Neural cell (in vitro differentiated cells): ENCODE results near the gene LGALS3. TPM values are rescaled to one million over a fixed set of nuclear protein-coding genes. Genes with fewer than 3 reads are reported as not detected.

Experiments used
- H2AFZ ChIP-seq: fragments of 200-600, 300-800 bp; sonication (generic), shearing (Covaris generic); 2 replicates; pipeline ENCODE4 v1.6.0; 2014; ENCODE audit warnings: low read depth, mild to moderate bottlenecking, antibody characterized with exemption, low read length, moderate library complexity
- H3F3A ChIP-seq: fragments of 200-600 bp; shearing (Covaris generic); 2 replicates; pipeline ENCODE4 v1.6.1; 2016; ENCODE audit warnings: mild to moderate bottlenecking, moderate library complexity, mixed read lengths, antibody characterized with exemption, low read length; ENCODE audit not compliant: insufficient read depth, poor library complexity, severe bottlenecking
- H3K27ac ChIP-seq: fragments of 200-600, 300-800 bp; sonication (generic), shearing (Covaris generic); 2 replicates; pipeline ENCODE4 v1.5.1; 2014; ENCODE audit warnings: mild to moderate bottlenecking, low read length, moderate library complexity
- H3K27me3 ChIP-seq: fragments of 300-800, 200-600 bp; sonication (generic), shearing (Covaris generic); 2 replicates; pipeline ENCODE4 v1.6.0; 2014; ENCODE audit warnings: mild to moderate bottlenecking, low read depth, low read length, moderate library complexity; ENCODE audit not compliant: insufficient read depth
- H3K36me3 ChIP-seq: fragments of 300-800, 200-600 bp; sonication (generic), shearing (Covaris generic); 2 replicates; pipeline ENCODE4 v1.5.1; 2014; ENCODE audit warnings: mild to moderate bottlenecking, antibody characterized with exemption, low read length, moderate library complexity; ENCODE audit not compliant: insufficient read depth
- H3K4me2 ChIP-seq: fragments of 300-800, 200-600 bp; sonication (generic), shearing (Covaris generic); 2 replicates; pipeline ENCODE4 v1.6.0; 2014; ENCODE audit warnings: mild to moderate bottlenecking, low read length
- H3K4me3 ChIP-seq: fragments of 300-800, 200-600 bp; sonication (generic), shearing (Covaris generic); 2 replicates; pipeline ENCODE4 v1.5.1; 2014; ENCODE audit warnings: mild to moderate bottlenecking, low read length, moderate library complexity
- H3K79me2 ChIP-seq: fragments of 200-600 bp; shearing (Covaris generic); replicated peaks from 2 replicates; pipeline ENCODE4 v1.6.0; 2014; ENCODE audit warnings: mild to moderate bottlenecking, low read length, moderate library complexity; ENCODE audit not compliant: insufficient read depth
- H3K9ac ChIP-seq: fragments of 300-800, 200-600 bp; sonication (generic), shearing (Covaris generic); 2 replicates; pipeline ENCODE4 v1.6.1; 2016; ENCODE audit warnings: mild to moderate bottlenecking, low read length, mixed read lengths
- H3K9me2 ChIP-seq: fragments of 200-600 bp; shearing (Covaris generic); 2 replicates; pipeline ENCODE4 v1.6.1; 2016; ENCODE audit warnings: mild to moderate bottlenecking, low read length, mixed read lengths; ENCODE audit not compliant: insufficient read depth
- H3K9me3 ChIP-seq: fragments of 200-600, 300-800 bp; sonication (generic), shearing (Covaris generic); 2 replicates; pipeline ENCODE4 v1.6.1; 2016; ENCODE audit warnings: mild to moderate bottlenecking, mixed run types, low read length, moderate library complexity, mixed read lengths
- H4K20me1 ChIP-seq: fragments of 200-600 bp; shearing (Covaris generic); 2 replicates; pipeline ENCODE4 v1.6.1; 2016; ENCODE audit warnings: mild to moderate bottlenecking, mixed run types; ENCODE audit not compliant: insufficient read depth
- CTCF ChIP-seq: fragments of 450-650 bp; IDR thresholded peaks from 2 replicates; pipeline ENCODE4 v1.5.1; 2014; ENCODE audit warnings: antibody characterized with exemption, mild to moderate bottlenecking, moderate library complexity; ENCODE audit not compliant: poor library complexity, severe bottlenecking
- EP300 ChIP-seq: fragments of 450-650 bp; conservative IDR thresholded peaks from 2 replicates; pipeline ENCODE4 v1.6.1; 2014; ENCODE audit warnings: antibody characterized with exemption, mild to moderate bottlenecking, moderate library complexity; ENCODE audit not compliant: poor library complexity, severe bottlenecking
- EZH2 ChIP-seq: fragments of 200-600, 300-800 bp; shearing (Covaris generic), sonication (generic); IDR thresholded peaks from 2 replicates; pipeline ENCODE4 v1.6.1; 2014; ENCODE audit warnings: antibody characterized with exemption, low read length, borderline replicate concordance, mild to moderate bottlenecking; ENCODE audit not compliant: insufficient read depth, poor library complexity, severe bottlenecking
- MXI1 ChIP-seq: fragments of 450-650 bp; conservative IDR thresholded peaks from 2 replicates; pipeline ENCODE4 v1.6.1; 2014; ENCODE audit warnings: antibody characterized with exemption, mild to moderate bottlenecking; ENCODE audit not compliant: poor library complexity, severe bottlenecking
- POLR2AphosphoS5 ChIP-seq: IDR thresholded peaks from 2 replicates; pipeline ENCODE4 v1.6.1; 2012
- RAD21 ChIP-seq: fragments of 450-650 bp; conservative IDR thresholded peaks from 2 replicates; pipeline ENCODE4 v1.6.1; 2014; ENCODE audit warnings: antibody characterized with exemption, mild to moderate bottlenecking, moderate library complexity
- REST ChIP-seq: IDR thresholded peaks from 2 replicates; pipeline ENCODE4 v1.6.1; 2012; ENCODE audit warnings: borderline replicate concordance
- SMC3 ChIP-seq: fragments of 450-650 bp; conservative IDR thresholded peaks from 2 replicates; pipeline ENCODE4 v1.6.1; 2014; ENCODE audit warnings: antibody characterized with exemption, mild to moderate bottlenecking, moderate library complexity; ENCODE audit not compliant: poor library complexity
- TAF1 ChIP-seq: IDR thresholded peaks from 2 replicates; pipeline ENCODE4 v1.6.1; 2012; ENCODE audit warnings: low read depth
- polyA plus RNA-seq: library from polyadenylated mRNA; depleted of rRNA; stranded (reverse); fragments of >200 nt; gene quantifications from 2 replicates; pipeline ENCODE4 v1.2.3, GENCODE V29; 2014

The LGALS3 gene
- polyA plus RNA-seq, 1 donor from 2014 or later = 0.12 TPM

- Histone ChIP-seq H3K27ac (no peak overlapping the region), H3K79me2 (no peaks in the 10 kb centered on the region), H3K9me2 (no peaks in the 10 kb centered on the region), H3K36me3 (no peaks in the 10 kb centered on the region), H3K4me3 (no peak overlapping the region), H4K20me1 (no peaks in the 10 kb centered on the region), H3K4me2 (no peak overlapping the region), H3F3A (peaks cover 3% of the 10 kb centered on the region), H3K9me3 (peaks cover 5% of the 10 kb centered on the region), H3K27me3 (no peaks in the 10 kb centered on the region), H3K9ac (no peak overlapping the region), H2AFZ (peak overlapping the region; percentile 12)
- TF ChIP-seq REST = no peak
- no peak for TF ChIP-seq EP300
- TF ChIP-seq POLR2AphosphoS5 = no peak
- TF ChIP-seq EZH2 = no peak
- no peak for TF ChIP-seq TAF1
- TF ChIP-seq CTCF = no peak
- no peak for TF ChIP-seq SMC3
Observed at GRCh38 chr14:55103005-55103640, 25.9 kb upstream of the LGALS3 start.

GRCh38 chr14:55103971-55104954 lies 24.8 kb upstream of the LGALS3 start:
- no peaks in the 10 kb centered on the region for H3K27me3 ChIP-seq
- H3F3A ChIP-seq = peaks cover 3% of the 10 kb centered on the region
- H2AFZ ChIP-seq = no peak overlapping the region
- no peaks in the 10 kb centered on the region for H3K9me2 ChIP-seq
- no peaks in the 10 kb centered on the region for H3K36me3 ChIP-seq
- H3K9ac ChIP-seq = no peak overlapping the region
- no peaks in the 10 kb centered on the region for H4K20me1 ChIP-seq
- peaks cover 5% of the 10 kb centered on the region for H3K9me3 ChIP-seq
- no peak overlapping the region for H3K4me2 ChIP-seq
- H3K79me2 ChIP-seq = no peaks in the 10 kb centered on the region
- H3K4me3 ChIP-seq = no peak overlapping the region
- no peak overlapping the region for H3K27ac ChIP-seq
- no peak for TF ChIP-seq CTCF
- no peak for TF ChIP-seq RAD21
- no peak for TF ChIP-seq EZH2
- no peak for TF ChIP-seq REST
- no peak for TF ChIP-seq MXI1
- TF ChIP-seq EP300 = no peak
- TF ChIP-seq POLR2AphosphoS5 = no peak
- TF ChIP-seq TAF1 = no peak
- TF ChIP-seq SMC3 = no peak
